Ovary (tissue), 3 donors: ENCODE data around the gene RGL3.

Experiments used
- CTCF ChIP-seq, 3 donors: fragments of 450-650 bp in 2 of 3; fragments of 200-600 bp in 1 of 3; IDR thresholded peaks; one replicate each; pipeline versions ENCODE4 v1.5.1 to v1.8.0; 2016 to 2022; ENCODE audit warnings: antibody characterized with exemption in 3 of 3, mild to moderate bottlenecking in 1 of 3
- POLR2A ChIP-seq: fragments of 450-650 bp; IDR thresholded peaks from one replicate; pipeline ENCODE4 v1.6.1; 2017; ENCODE audit warnings: antibody characterized with exemption, mild to moderate bottlenecking, moderate library complexity
- donor health status: DM: no; HTN: no; CAD: no.

GRCh38 chr19:11410682-11411081 is 8.4 kb downstream of the RGL3 start:
- TF ChIP-seq CTCF (IDR thresholded peaks at IDR 0.05): no peak
- TF ChIP-seq POLR2A: no peak
